SK-N-SH (cell line): ENCODE measurements around the gene SLC24A3. TPM values are rescaled to one million over a fixed set of nuclear protein-coding genes. Genes with fewer than 3 reads are reported as not detected.

Experiments
- CTCF ChIA-PET: fragments of 300-600, 350-600 bp; formaldehyde crosslinking; extraction: SDS; loops from one replicate; lab custom pipeline; 2021; lab: Yijun Ruan, JAX
- POLR2A ChIA-PET: fragments of 350-600 bp; sonication (Branson Sonifier 250); formaldehyde crosslinking; extraction: SDS; loops from one replicate; lab custom pipeline; 2020; ENCODE audit warnings: antibody characterized with exemption, inconsistent platforms; lab: Yijun Ruan, JAX
- DNase-seq: peaks from one replicate; pipeline ENCODE4 v3.0.0; 2012
- H2AFZ ChIP-seq: fragments of 200-600 bp; sonication (generic); 2 replicates; pipeline ENCODE4 v1.8.1; 2016; ENCODE audit warnings: antibody characterized with exemption, mild to moderate bottlenecking, low read depth
- H3F3A ChIP-seq: fragments of 200-600 bp; sonication (generic); replicated peaks from 2 replicates; pipeline ENCODE3; 2016; ENCODE audit warnings: antibody characterized with exemption, mild to moderate bottlenecking; ENCODE audit not compliant: insufficient read depth
- H3K27ac ChIP-seq, 2 experiments: fragments of 200-500 bp in 1 of 2; fragments of 200-600 bp in 1 of 2; sonication (Bioruptor generic) in 1 of 2; sonication (generic), shearing (Covaris generic) in 1 of 2; 2 replicates each; pipeline versions ENCODE4 v1.5.1 to v1.6.1; 2014 to 2016; ENCODE audit warnings: low read depth in 2 of 2, inconsistent platforms in 1 of 2, low read length in 1 of 2, mild to moderate bottlenecking in 1 of 2, mixed read lengths in 1 of 2
- H3K27me3 ChIP-seq: fragments of 200-600 bp; sonication (generic), shearing (Covaris generic); 2 replicates; pipeline ENCODE4 v1.6.1; 2016; ENCODE audit warnings: mixed run types; ENCODE audit not compliant: insufficient read depth
- H3K36me3 ChIP-seq, 2 experiments: fragments of 200-500 bp in 1 of 2; fragments of 200-600 bp in 1 of 2; sonication (Bioruptor generic) in 1 of 2; sonication (generic) in 1 of 2; replicated peaks in 1 of 2; 2 replicates each; pipeline versions ENCODE3 to v1.5.1; 2014 to 2016; ENCODE audit warnings: low read length in 1 of 2, mild to moderate bottlenecking in 1 of 2; ENCODE audit not compliant: insufficient read depth in 2 of 2, control insufficient read depth in 1 of 2
- H3K4me1 ChIP-seq, 2 experiments: fragments of 200-500 bp in 1 of 2; fragments of 200-600 bp in 1 of 2; sonication (Bioruptor generic) in 1 of 2; sonication (generic), shearing (Covaris generic) in 1 of 2; 2 replicates each; pipeline versions ENCODE4 v1.5.1 to v1.6.1; 2014 to 2016; ENCODE audit warnings: low read depth in 1 of 2, low read length in 1 of 2, mixed run types in 1 of 2; ENCODE audit not compliant: insufficient read depth in 2 of 2, control insufficient read depth in 1 of 2
- H3K4me2 ChIP-seq: fragments of 200-600 bp; sonication (generic), shearing (Covaris generic); 2 replicates; pipeline ENCODE4 v1.6.1; 2017; ENCODE audit warnings: mixed run types
- H3K4me3 ChIP-seq, 2 experiments: fragments of 200-500 bp in 1 of 2; fragments of 200-600 bp in 1 of 2; sonication (Bioruptor generic) in 1 of 2; sonication (generic), shearing (Covaris generic) in 1 of 2; 2 replicates each; pipeline versions ENCODE4 v1.5.1 to v1.8.1; 2014 to 2016; ENCODE audit warnings: low read depth in 2 of 2, inconsistent platforms in 1 of 2, low read length in 1 of 2, mild to moderate bottlenecking in 1 of 2, mixed read lengths in 1 of 2, moderate library complexity in 1 of 2
- H3K79me2 ChIP-seq: fragments of 200-600 bp; sonication (generic); 2 replicates; pipeline ENCODE4 v1.8.1; 2017; ENCODE audit warnings: mild to moderate bottlenecking; ENCODE audit not compliant: insufficient read depth
- H3K9ac ChIP-seq: fragments of 200-600 bp; sonication (generic); 2 replicates; pipeline ENCODE4 v1.6.1; 2017; ENCODE audit warnings: mixed run types
- H3K9me2 ChIP-seq: fragments of 200-600 bp; sonication (generic); 2 replicates; pipeline ENCODE4 v1.6.1; 2017; ENCODE audit warnings: mixed run types
- H3K9me3 ChIP-seq: fragments of 200-600 bp; sonication (generic); 2 replicates; pipeline ENCODE4 v1.6.1; 2017; ENCODE audit warnings: mixed run types, mild to moderate bottlenecking, moderate library complexity
- H4K20me1 ChIP-seq: fragments of 200-600 bp; sonication (generic); 2 replicates; pipeline ENCODE4 v1.6.1; 2017; ENCODE audit warnings: mild to moderate bottlenecking, mixed run types; ENCODE audit not compliant: insufficient read depth
- CHD2 ChIP-seq: fragments of 150-350 bp; IDR thresholded peaks from 2 replicates; pipeline ENCODE4 v1.6.1; 2018; ENCODE audit warnings: low read length; ENCODE audit not compliant: partially characterized antibody
- ELF1 ChIP-seq: IDR thresholded peaks from 2 replicates; pipeline ENCODE4 v1.4.0; 2012
- EP300 ChIP-seq, 2 experiments: IDR thresholded peaks; 2 replicates each; pipeline versions ENCODE4 v1.4.0 to v1.6.1; 2012; ENCODE audit warnings: borderline replicate concordance in 1 of 2, low read depth in 1 of 2, low read length in 1 of 2
- FOSL2 ChIP-seq: IDR thresholded peaks from 2 replicates; pipeline ENCODE4 v1.4.0; 2012; ENCODE audit warnings: low read depth, mild to moderate bottlenecking, moderate library complexity, borderline replicate concordance
- GABPA ChIP-seq: IDR thresholded peaks from 2 replicates; pipeline ENCODE4 v1.4.0; 2012; ENCODE audit warnings: low read depth, mild to moderate bottlenecking
- GATA2 ChIP-seq: sonication (generic); formaldehyde crosslinking; IDR thresholded peaks from 2 replicates; pipeline ENCODE4 v1.5.0; 2020; ENCODE audit warnings: mild to moderate bottlenecking, missing genetic modification reagents
- IRF3 ChIP-seq: fragments of 150-350 bp; IDR thresholded peaks from 2 replicates; pipeline ENCODE4 v1.6.1; 2016; ENCODE audit warnings: mild to moderate bottlenecking, low read depth, low read length
- JUND ChIP-seq: IDR thresholded peaks from 2 replicates; pipeline ENCODE4 v1.4.0; 2012
- NRF1 ChIP-seq: IDR thresholded peaks from 2 replicates; pipeline ENCODE4 v1.6.1; 2012; ENCODE audit warnings: low read depth, mild to moderate bottlenecking, low read length
- RAD21 ChIP-seq: IDR thresholded peaks from 2 replicates; pipeline ENCODE4 v1.6.1; 2012; ENCODE audit warnings: mild to moderate bottlenecking, low read length
- RCOR1 ChIP-seq: fragments of 150-350 bp; IDR thresholded peaks from 2 replicates; pipeline ENCODE4 v1.6.1; 2017; ENCODE audit warnings: antibody characterized with exemption, low read length
- RXRA ChIP-seq: IDR thresholded peaks from 2 replicates; pipeline ENCODE4 v1.4.0; 2012; ENCODE audit warnings: low read depth, mild to moderate bottlenecking, borderline replicate concordance
- SIN3A ChIP-seq: IDR thresholded peaks from 2 replicates; pipeline ENCODE4 v1.6.1; 2012; ENCODE audit warnings: low read depth, mild to moderate bottlenecking, low read length, moderate library complexity, borderline replicate concordance
- SMC3 ChIP-seq: IDR thresholded peaks from 2 replicates; pipeline ENCODE4 v1.6.1; 2012; ENCODE audit warnings: low read depth, low read length, improper control_type of control experiment
- TAF1 ChIP-seq: IDR thresholded peaks from 2 replicates; pipeline ENCODE4 v1.6.1; 2012; ENCODE audit warnings: low read depth, mild to moderate bottlenecking, low read length, moderate library complexity, borderline replicate concordance
- TEAD4 ChIP-seq: IDR thresholded peaks from 2 replicates; pipeline ENCODE4 v1.4.0; 2012; ENCODE audit warnings: mild to moderate bottlenecking, borderline replicate concordance; ENCODE audit not compliant: insufficient read depth
- USF1 ChIP-seq: IDR thresholded peaks from 2 replicates; pipeline ENCODE4 v1.4.0; 2012; ENCODE audit warnings: low read depth, borderline replicate concordance
- USF2 ChIP-seq: fragments of 150-350 bp; IDR thresholded peaks from 2 replicates; pipeline ENCODE4 v1.6.1; 2017; ENCODE audit warnings: antibody characterized with exemption, low read length, low read depth, borderline replicate concordance
- YY1 ChIP-seq: IDR thresholded peaks from 2 replicates; pipeline ENCODE4 v1.4.0; 2012; ENCODE audit warnings: low read depth, mild to moderate bottlenecking
- ZBTB33 ChIP-seq: IDR thresholded peaks from 2 replicates; pipeline ENCODE4 v1.4.0; 2012; ENCODE audit warnings: low read depth, borderline replicate concordance
- WGBS: methylation state at CpG from one replicate; pipeline ENCODE4 v1.1.6; 2017; ENCODE audit warnings: low lambda C conversion rate; 5-methylcytosine and 5-hydroxymethylcytosine counted together
- polyA plus RNA-seq, 3 experiments: library from polyadenylated mRNA; depleted of rRNA; stranded (reverse); fragments of >200 nt; gene quantifications; 2 replicates each; pipeline ENCODE4 v1.2.3, GENCODE V29; 2012

Gene SLC24A3
- polyA plus RNA-seq, 1 of the 3 experiments (the other 2 are of a cell fraction): not detected

- no peak for TF ChIP-seq ZBTB33
- no peak for TF ChIP-seq SIN3A
- TF ChIP-seq SMC3: no peak
- TF ChIP-seq GABPA: no peak
- TF ChIP-seq RCOR1: no peak
- TF ChIP-seq GATA2: no peak
- no peak for TF ChIP-seq RXRA
- TF ChIP-seq JUND: no peak
- no peak for TF ChIP-seq EP300 (IDR thresholded peaks at IDR 0.05; ENCODE audit: borderline replicate concordance in 1 of 2, low read depth in 1 of 2, low read length in 1 of 2)
These were observed 238.9 kb downstream of the SLC24A3 start (continued) for GRCh38 chr20:19451231-19451922.

GRCh38 chr20:19451923-19452295 is 239.5 kb downstream of the SLC24A3 start:
- CTCF ChIA-PET: no interaction called here
- Histone ChIP-seq H3K4me1 (no peaks in the 10 kb centered on the region), H2AFZ (no peak overlapping the region), H3K9me3 (no peaks in the 10 kb centered on the region), H3K36me3 (no peaks in the 10 kb centered on the region), H3K9me2 (no peaks in the 10 kb centered on the region), H4K20me1 (no peaks in the 10 kb centered on the region), H3K27me3 (peaks cover 12% of the 10 kb centered on the region; the same call in 1 of the 2 replicates), H3K4me3 (no peak overlapping the region), H3K27ac (no peak overlapping the region), H3K79me2 (no peaks in the 10 kb centered on the region), H3F3A (no peaks in the 10 kb centered on the region), H3K4me2 (no peak overlapping the region), H3K9ac (no peak overlapping the region)
- TF ChIP-seq FOSL2: no peak
- TF ChIP-seq TAF1: no peak
- TF ChIP-seq NRF1: no peak
- TF ChIP-seq EP300 (IDR thresholded peaks at IDR 0.05; ENCODE audit: borderline replicate concordance in 1 of 2, low read depth in 1 of 2, low read length in 1 of 2): no peak
- TF ChIP-seq USF1: no peak
- TF ChIP-seq GATA2: no peak
- TF ChIP-seq GABPA: no peak
- no peak for TF ChIP-seq IRF3
- no peak for TF ChIP-seq ELF1
- TF ChIP-seq ZBTB33: no peak
- TF ChIP-seq RAD21: no peak
- TF ChIP-seq TEAD4: no peak
- no peak for TF ChIP-seq YY1
- TF ChIP-seq CHD2: no peak
- no peak for TF ChIP-seq USF2
- TF ChIP-seq SMC3: no peak
- POLR2A ChIA-PET: no interaction called here
- 48% methylated on average over 9 of the region's 9 CpGs for WGBS
- no peak for DNase-seq
